Thymus (tissue), 11 donors: ENCODE results near the gene KIAA1217. TPM values are rescaled to one million over a fixed set of nuclear protein-coding genes. Genes with fewer than 3 reads are reported as not detected.

Experiments
- DNase-seq, 9 donors: peaks; one replicate each; pipeline ENCODE4 v3.0.0-alpha.2; 2013; ENCODE audit warnings: low spot score in 9 of 9, low read depth in 6 of 9, missing footprints in 1 of 9
- H3K27ac ChIP-seq, 2 donors: one replicate each; pipeline ENCODE4 v1.5.1; 2013; ENCODE audit warnings: control low read depth in 1 of 2, low read depth in 1 of 2, low read length in 1 of 2, mild to moderate bottlenecking in 1 of 2, moderate library complexity in 1 of 2
- H3K27me3 ChIP-seq, 2 donors: one replicate each; pipeline ENCODE4 v1.5.1; 2013; ENCODE audit warnings: low read length in 1 of 2; ENCODE audit not compliant: control insufficient read depth in 2 of 2, insufficient read depth in 1 of 2
- H3K36me3 ChIP-seq, 2 donors: one replicate each; pipeline ENCODE4 v1.5.1; 2013; ENCODE audit warnings: low read length in 1 of 2, mild to moderate bottlenecking in 1 of 2, moderate library complexity in 1 of 2; ENCODE audit not compliant: control insufficient read depth in 2 of 2, insufficient read depth in 2 of 2
- H3K4me1 ChIP-seq, 2 donors: one replicate each; pipeline ENCODE4 v1.5.1; 2013; ENCODE audit warnings: low read length in 2 of 2; ENCODE audit not compliant: control insufficient read depth in 2 of 2, insufficient read depth in 2 of 2
- H3K4me3 ChIP-seq, 2 donors: one replicate each; pipeline ENCODE4 v1.5.1; 2013; ENCODE audit warnings: low read length in 2 of 2, control low read depth in 1 of 2, mild to moderate bottlenecking in 1 of 2
- H3K9me3 ChIP-seq, 2 donors: one replicate each; pipeline ENCODE4 v1.5.1; 2013; ENCODE audit warnings: low read length in 1 of 2, mild to moderate bottlenecking in 1 of 2; ENCODE audit not compliant: control insufficient read depth in 2 of 2, insufficient read depth in 1 of 2
- WGBS: extraction: QIAGEN DNeasy Blood & Tissue Kit; methylation state at CpG from one replicate; pipeline ENCODE4 v1.1.7; 2013; 5-methylcytosine and 5-hydroxymethylcytosine counted together
- polyA plus RNA-seq: library from polyadenylated mRNA; stranded (reverse); fragments of 200-250 nt; gene quantifications from one replicate; pipeline ENCODE4 v1.2.3, GENCODE V29; 2013
- total RNA-seq: library from RNA; stranded (reverse); fragments of 120-200 nt; gene quantifications from one replicate; pipeline ENCODE4 v1.2.4, GENCODE V29; 2013
- donor health status: healthy.

Gene KIAA1217
- total and polyA plus RNA-seq, 2 donors, result 9.7 to 30.5 TPM

DNA sequence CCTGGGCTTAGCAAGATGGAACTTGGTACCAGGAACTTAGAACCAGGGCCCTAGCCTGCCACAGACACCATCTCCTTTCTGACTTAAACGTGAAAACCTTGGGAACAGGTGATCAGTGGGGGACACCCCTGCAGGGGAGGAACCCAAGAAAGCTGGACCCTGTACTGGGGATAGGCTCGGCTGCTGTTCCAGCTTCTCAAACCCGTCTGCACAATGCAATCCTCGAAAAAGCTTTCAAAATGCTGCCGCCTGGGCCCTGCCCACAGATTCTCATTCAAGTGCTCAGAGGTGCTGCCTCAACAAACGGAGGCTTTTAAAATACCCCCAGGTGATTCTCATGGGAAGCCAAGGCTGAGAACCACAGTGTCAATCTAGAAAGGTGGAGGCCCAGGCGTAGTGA lies 345.1 kb downstream of the KIAA1217 start:
- Histone ChIP-seq H3K4me3 (no peak overlapping the region), H3K9me3 (no peaks in the 10 kb centered on the region), H3K27me3 (no peaks in the 10 kb centered on the region), H3K27ac (no peak overlapping the region), H3K4me1 (peaks cover 0 to 3% of the 10 kb centered on the region in 2 donors), H3K36me3 (no peaks in the 10 kb centered on the region)
- DNase-seq, result no peak
- whole genome bisulfite sequencing, result 94% methylated on average over 7 of the region's 7 CpGs

DNA sequence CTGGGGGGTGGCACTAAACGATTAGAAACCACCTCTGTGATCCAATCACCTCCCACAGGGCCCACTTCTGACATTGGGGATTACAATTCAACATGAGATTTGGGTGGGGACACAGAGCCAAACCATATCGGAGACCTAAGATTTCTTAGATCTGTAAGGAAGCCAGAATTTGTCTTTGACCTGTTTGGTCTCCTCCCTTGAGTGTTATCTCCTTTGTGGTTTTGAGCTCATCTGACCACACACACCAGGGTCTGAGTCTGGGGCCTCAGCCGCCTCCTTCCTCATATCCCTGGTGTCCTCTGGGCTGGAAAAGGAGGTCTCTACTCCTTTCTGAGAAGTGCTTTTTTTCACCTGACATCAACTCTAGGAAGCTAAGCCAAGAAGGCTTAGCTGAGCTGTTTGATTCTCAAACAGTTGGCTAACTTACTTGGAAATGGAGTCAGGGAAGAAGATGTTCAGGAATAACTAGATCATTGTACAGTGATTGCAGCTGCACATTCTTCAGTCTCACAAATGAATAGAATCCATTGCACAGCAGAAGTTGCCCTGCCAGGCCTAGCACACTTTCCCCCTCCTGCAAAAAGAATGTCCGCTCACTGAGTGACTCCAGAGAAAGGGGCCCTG lies 347.3 kb downstream of the KIAA1217 start:
- Histone ChIP-seq H3K27ac (no peak overlapping the region), H3K4me1 (peaks cover 0 to 3% of the 10 kb centered on the region in 2 donors), H3K27me3 (no peaks in the 10 kb centered on the region), H3K9me3 (no peaks in the 10 kb centered on the region), H3K4me3 (no peak overlapping the region), H3K36me3 (no peaks in the 10 kb centered on the region)
- DNase-seq, result no peak
- WGBS, result 89% methylated on average over 4 of the region's 4 CpGs

DNA sequence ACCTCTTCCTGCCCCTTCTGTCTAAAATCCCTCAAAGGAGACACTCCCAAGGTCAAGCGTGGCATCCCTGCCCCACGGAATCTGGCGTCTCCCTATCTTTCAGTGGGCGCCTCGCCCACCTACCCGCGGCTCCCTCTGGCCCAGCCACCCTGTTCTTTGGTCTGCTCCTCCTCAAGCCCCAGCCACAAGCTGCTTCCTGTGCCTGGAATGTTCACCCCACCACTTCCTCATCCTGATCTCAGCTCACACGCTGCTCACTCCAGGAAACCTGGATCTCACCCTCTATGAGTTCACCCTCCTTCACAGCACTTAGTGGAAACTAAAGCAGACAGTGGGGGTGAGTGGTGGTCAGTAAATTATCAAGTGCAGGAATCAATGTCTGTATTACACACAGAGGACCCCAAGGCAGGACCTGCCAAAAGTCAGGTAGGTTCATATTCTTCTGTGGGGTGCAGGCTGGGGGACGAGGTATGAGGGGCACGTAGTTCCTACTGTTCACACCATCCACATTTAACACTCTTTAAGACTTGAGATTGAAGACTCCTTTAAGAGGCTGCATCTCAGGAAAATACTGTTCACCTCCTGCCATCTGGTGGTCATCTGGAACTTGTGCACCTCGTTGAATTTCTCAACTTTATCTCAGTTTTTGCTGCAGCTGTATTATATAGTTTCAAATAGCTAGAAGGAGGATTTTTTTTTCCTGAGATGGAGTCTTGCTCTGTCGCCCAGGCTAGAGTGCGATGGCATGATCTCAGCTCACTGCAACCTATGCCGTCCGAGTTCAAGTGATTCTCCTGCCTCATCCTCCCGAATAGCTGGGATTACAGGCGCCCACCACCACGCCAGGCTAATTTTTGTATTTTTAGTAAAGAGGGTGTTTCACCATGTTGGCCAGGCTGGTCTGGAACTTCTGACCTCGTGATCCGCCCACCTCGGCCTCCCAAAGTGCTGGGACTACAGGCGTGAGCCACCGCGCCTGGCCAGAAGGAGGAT lies 348.1 kb downstream of the KIAA1217 start:
- peak in 5 of 9 donors; percentile 3 to 59 (median 26) for DNase-seq
- Histone ChIP-seq H3K9me3 (no peaks in the 10 kb centered on the region), H3K4me3 (no peak overlapping the region), H3K27me3 (no peaks in the 10 kb centered on the region), H3K36me3 (no peaks in the 10 kb centered on the region), H3K27ac (no peak overlapping the region), H3K4me1 (peaks cover 0 to 3% of the 10 kb centered on the region in 2 donors)
- WGBS, result 55% methylated on average over 24 of the region's 24 CpGs

DNA sequence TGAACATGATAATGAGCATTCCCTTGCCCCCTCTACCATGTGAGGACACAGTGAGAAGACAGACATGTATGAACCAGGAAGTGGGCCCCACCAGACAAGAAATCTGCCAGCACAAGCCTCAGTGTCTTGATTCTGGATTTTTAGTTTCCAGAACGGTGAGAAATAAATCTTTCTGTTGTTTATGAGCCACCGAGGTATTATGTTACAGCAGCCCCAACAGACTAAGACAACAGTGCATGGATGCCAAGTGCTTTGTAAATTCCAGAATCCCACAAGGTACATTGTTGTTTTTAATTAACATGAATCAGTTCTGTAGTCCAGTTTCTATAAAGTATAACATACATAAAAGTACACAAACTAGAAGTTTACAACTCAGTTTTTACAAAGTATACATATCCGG lies 352.5 kb downstream of the KIAA1217 start:
- H3K4me3 ChIP-seq, result no peak overlapping the region
- no peaks in the 10 kb centered on the region for H3K36me3 ChIP-seq
- 96% methylated on average over 3 of the region's 3 CpGs for WGBS
- no peaks in the 10 kb centered on the region for H3K9me3 ChIP-seq
- no peak for DNase-seq
- H3K27me3 ChIP-seq, result no peaks in the 10 kb centered on the region
- no peak overlapping the region for H3K27ac ChIP-seq
- H3K4me1 ChIP-seq, result peaks cover 0 to 3% of the 10 kb centered on the region in 2 donors

DNA sequence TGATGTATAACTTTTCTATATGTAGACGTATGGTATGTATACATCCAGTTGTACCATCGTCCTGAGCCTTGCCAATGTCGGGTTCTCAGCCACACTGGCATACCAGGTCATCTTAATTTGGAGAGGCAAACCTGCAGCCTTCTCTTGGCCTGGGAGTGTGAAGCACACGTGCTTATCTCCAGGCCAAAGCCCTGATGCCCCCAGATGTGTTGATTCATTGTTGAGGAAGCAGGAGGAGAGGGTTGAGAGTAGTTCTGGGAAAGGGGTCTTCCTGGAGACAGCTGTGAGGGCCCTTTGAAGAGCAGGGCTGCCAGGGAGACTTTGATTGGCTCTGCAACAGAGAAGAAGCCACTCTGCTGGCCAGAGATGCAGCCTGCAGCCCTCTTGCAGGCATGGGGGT lies 359.1 kb downstream of the KIAA1217 start:
- H3K9me3 ChIP-seq, result no peaks in the 10 kb centered on the region
- H3K4me3 ChIP-seq, result no peak overlapping the region
- WGBS, result 78% methylated on average over 4 of the region's 4 CpGs
- H3K27me3 ChIP-seq, result no peaks in the 10 kb centered on the region
- H3K27ac ChIP-seq, result no peak overlapping the region
- no peak for DNase-seq
- H3K4me1 ChIP-seq, result no peaks in the 10 kb centered on the region
- H3K36me3 ChIP-seq, result no peaks in the 10 kb centered on the region

DNA sequence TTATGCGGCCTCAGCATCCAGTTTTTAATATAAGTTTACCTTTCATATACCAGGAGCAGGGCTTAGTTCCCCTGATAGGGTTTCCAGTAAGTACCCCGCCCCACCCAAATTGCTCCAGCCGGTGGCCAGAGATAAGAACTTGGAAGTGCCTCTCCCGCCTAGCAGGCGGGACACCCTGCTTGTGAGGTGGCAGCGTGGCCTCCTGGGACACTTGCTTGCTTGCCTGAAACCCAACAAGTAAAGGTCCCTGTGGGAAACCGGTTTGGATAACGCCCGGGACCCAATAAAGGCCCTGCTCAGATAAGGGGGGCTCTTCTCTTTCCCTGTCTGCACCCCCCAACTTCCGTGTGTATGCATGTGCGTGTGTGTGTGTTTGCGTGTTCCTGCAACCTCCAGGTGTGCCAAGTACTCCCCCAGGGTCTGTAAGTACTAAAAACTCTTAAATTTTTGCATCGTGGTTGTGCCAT lies 360.4 kb downstream of the KIAA1217 start:
- no peak overlapping the region for H3K27ac ChIP-seq
- no peak for DNase-seq
- 97% methylated on average over 13 of the region's 13 CpGs for WGBS
- H3K4me3 ChIP-seq, result no peak overlapping the region
- H3K27me3 ChIP-seq, result no peaks in the 10 kb centered on the region
- H3K36me3 ChIP-seq, result no peaks in the 10 kb centered on the region
- no peaks in the 10 kb centered on the region for H3K4me1 ChIP-seq
- H3K9me3 ChIP-seq, result no peaks in the 10 kb centered on the region

DNA sequence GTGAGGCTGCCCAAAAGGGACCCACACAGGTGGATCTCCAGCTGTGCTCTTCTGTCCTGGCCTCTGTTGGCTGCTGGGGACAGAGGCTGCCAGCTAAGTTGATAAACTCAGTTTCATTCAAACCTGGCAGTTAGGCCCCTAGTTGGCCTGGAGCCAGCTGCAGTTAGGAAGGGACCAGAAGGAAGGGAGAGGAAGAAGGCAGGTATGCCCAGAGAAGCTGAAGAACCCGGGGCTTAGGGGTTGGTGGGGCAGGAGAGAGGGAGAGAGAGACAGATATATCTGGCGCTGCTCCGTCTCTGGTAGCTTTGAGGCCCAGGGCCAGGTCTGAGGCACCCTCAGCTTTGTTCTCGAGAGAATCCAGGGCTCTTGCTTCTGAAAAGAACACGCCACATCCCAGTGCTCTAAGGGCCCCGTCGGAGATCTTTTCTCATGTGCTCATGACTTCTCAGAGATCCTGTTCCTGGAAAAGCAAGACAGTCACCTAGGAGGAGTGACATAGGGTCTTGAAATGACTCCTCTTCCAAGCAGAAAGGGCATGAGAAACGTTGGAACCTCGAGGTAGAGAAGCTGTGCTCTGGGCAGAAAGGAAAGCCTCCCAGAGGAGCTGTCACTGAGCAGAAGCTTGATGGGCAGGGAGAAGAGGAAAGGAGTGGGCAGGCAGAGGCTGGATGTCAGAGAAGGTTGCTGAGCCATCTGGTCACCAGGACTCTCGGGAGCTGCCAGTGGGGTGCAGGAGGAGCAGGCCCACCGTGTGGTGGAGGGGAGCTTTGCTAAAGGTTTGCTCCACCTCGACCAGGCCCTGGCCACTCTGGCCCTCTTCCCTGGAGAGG lies 361.1 kb downstream of the KIAA1217 start:
- Histone ChIP-seq H3K4me3 (no peak overlapping the region), H3K36me3 (no peaks in the 10 kb centered on the region), H3K9me3 (no peaks in the 10 kb centered on the region), H3K4me1 (no peaks in the 10 kb centered on the region), H3K27me3 (no peaks in the 10 kb centered on the region), H3K27ac (no peak overlapping the region)
- 89% methylated on average over 12 of the region's 12 CpGs for WGBS
- DNase-seq, result no peak

DNA sequence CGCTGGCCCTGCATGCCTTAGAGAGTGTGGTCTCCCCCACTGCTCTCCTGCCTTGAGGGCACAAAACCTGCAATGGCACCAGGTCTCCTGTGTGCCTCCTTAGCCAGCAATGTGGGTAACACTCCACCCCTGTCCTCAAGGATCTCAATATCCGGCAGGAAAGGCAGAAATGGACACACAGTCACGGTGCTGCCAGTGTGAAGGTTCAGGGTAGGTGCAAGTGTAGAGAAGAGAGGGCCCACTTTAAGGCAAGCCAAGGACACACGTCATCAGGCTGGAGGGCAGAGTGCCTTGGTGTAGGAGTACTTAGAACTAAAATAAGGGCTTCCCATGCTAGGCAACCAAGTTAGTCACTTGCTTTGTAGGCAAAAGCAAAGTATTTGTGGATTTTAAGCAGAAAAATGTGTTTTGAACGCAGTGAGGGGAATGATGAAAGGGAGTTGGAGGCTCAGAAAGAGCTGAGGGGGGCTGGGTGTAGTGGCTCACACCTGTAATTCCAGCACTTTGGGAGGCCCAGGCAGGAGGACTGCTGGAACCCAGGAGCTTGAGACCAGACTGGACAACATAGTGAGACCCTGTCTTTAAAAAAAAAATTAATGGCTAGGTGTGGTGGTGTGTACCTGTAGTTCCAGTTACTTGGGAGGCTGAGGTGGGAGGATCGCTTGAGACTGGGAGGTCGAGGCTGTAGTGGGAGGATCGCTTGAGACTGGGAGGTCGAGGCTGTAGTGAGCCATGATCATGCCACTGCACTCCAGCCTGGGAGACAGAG lies 361.9 kb downstream of the KIAA1217 start:
- no peak for DNase-seq
- no peak overlapping the region for H3K4me3 ChIP-seq
- WGBS, result 92% methylated on average over 9 of the region's 9 CpGs
- H3K36me3 ChIP-seq, result no peaks in the 10 kb centered on the region
- H3K27me3 ChIP-seq, result no peaks in the 10 kb centered on the region
- H3K27ac ChIP-seq, result no peak overlapping the region
- no peaks in the 10 kb centered on the region for H3K9me3 ChIP-seq
- peaks cover 0 to 3% of the 10 kb centered on the region in 2 donors for H3K4me1 ChIP-seq
